HL-60 (cell line): ENCODE data around the gene PTPRD.

Experiments used
- GABPA ChIP-seq: IDR thresholded peaks from 2 replicates; pipeline ENCODE4 v1.6.1; 2012; ENCODE audit warnings: low read depth
- POLR2AphosphoS5 ChIP-seq: IDR thresholded peaks from 2 replicates; pipeline ENCODE4 v1.6.1; 2012; ENCODE audit warnings: low read depth
- SPI1 ChIP-seq: IDR thresholded peaks from 2 replicates; pipeline ENCODE4 v1.6.1; 2012; ENCODE audit warnings: low read depth, mild to moderate bottlenecking, borderline replicate concordance
- TF ChIP-seq, protein P1 (sequence below): IDR thresholded peaks from 2 replicates; pipeline ENCODE4 v1.6.1; 2012; ENCODE audit warnings: low read depth; ENCODE audit not compliant: insufficient replicate concordance
- TF ChIP-seq, protein P2 (sequence below): IDR thresholded peaks from one replicate; pipeline ENCODE4 v1.5.1; 2011; ENCODE audit warnings: low read length, control low read depth, inconsistent platforms; ENCODE audit not compliant: insufficient read depth

DNA sequence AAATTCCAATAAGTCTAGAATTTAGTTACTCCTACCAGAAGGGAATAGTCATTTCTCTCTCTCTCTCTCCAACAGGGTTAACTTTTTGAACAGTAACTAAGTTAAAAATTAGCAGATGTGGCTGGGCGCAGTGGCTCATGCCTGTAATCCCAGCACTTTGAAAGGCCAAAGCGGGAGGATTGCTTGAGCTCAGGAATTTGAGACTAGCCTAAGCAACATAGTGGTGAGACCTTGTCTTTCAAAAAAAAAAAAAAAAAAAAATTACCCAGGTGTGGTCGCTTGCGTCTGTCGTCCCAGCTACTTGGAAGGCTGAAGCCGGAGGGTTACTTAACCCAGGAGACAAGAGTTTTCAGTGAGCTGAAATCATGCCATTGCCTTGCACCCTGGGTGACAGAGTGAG lies 639.7 kb downstream of the PTPRD start:
- TF ChIP-seq, protein P1, sequence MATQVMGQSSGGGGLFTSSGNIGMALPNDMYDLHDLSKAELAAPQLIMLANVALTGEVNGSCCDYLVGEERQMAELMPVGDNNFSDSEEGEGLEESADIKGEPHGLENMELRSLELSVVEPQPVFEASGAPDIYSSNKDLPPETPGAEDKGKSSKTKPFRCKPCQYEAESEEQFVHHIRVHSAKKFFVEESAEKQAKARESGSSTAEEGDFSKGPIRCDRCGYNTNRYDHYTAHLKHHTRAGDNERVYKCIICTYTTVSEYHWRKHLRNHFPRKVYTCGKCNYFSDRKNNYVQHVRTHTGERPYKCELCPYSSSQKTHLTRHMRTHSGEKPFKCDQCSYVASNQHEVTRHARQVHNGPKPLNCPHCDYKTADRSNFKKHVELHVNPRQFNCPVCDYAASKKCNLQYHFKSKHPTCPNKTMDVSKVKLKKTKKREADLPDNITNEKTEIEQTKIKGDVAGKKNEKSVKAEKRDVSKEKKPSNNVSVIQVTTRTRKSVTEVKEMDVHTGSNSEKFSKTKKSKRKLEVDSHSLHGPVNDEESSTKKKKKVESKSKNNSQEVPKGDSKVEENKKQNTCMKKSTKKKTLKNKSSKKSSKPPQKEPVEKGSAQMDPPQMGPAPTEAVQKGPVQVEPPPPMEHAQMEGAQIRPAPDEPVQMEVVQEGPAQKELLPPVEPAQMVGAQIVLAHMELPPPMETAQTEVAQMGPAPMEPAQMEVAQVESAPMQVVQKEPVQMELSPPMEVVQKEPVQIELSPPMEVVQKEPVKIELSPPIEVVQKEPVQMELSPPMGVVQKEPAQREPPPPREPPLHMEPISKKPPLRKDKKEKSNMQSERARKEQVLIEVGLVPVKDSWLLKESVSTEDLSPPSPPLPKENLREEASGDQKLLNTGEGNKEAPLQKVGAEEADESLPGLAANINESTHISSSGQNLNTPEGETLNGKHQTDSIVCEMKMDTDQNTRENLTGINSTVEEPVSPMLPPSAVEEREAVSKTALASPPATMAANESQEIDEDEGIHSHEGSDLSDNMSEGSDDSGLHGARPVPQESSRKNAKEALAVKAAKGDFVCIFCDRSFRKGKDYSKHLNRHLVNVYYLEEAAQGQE: no peak
- TF ChIP-seq, protein P2, sequence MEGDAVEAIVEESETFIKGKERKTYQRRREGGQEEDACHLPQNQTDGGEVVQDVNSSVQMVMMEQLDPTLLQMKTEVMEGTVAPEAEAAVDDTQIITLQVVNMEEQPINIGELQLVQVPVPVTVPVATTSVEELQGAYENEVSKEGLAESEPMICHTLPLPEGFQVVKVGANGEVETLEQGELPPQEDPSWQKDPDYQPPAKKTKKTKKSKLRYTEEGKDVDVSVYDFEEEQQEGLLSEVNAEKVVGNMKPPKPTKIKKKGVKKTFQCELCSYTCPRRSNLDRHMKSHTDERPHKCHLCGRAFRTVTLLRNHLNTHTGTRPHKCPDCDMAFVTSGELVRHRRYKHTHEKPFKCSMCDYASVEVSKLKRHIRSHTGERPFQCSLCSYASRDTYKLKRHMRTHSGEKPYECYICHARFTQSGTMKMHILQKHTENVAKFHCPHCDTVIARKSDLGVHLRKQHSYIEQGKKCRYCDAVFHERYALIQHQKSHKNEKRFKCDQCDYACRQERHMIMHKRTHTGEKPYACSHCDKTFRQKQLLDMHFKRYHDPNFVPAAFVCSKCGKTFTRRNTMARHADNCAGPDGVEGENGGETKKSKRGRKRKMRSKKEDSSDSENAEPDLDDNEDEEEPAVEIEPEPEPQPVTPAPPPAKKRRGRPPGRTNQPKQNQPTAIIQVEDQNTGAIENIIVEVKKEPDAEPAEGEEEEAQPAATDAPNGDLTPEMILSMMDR: no peak
- TF ChIP-seq POLR2AphosphoS5: no peak
- no peak for TF ChIP-seq GABPA
- no peak for TF ChIP-seq SPI1
